HG03521 (cell line): ENCODE measurements around the gene CPA5.

Experiments
- ATAC-seq: cut with Tn5 transposase; IDR thresholded peaks from one replicate; pipeline ENCODE4 v1.9.1; 2021; ENCODE audit warnings: mild to moderate bottlenecking, moderate library complexity; ENCODE audit not compliant: unreplicated experiment

CPA5 gene

DNA sequence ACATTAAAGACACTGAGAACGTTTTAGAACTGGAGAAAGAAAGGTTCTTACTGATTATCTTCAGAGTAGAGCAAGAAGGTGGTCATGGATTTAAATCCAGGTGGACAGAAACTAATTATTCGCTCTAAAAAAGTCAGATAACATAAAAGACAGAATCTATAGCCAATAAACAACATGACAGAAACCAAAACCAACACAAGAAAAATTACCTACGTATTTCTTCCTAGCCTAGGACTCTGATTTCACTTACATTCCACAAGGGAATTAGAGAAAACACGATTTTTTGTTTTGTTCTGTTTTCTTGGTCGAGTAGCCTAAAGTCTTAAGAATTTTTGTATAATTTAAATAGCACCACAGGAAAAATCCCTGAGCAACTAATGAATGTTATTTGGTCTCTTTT is 50.8 kb downstream of the CPA5 start:
- no peak for ATAC-seq

DNA sequence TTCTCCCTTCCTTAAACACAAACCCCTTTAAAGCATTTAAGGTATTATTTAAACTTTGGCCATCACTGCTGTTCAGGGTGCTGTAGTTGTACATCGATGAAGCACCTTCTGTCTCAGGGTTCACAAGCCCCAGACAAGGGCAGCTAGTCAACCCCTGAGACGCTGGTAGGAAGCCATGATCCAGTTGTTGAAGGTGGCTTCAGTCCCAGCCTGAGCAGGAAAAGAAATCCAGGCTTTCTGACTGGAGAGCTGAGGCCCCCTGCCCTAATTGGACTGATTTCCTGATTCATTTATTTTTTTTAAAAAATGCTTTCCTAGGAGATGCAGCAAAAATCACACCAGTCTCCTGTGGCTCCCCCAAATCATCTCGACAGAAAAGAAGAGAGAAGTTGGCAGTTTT is 51.5 kb downstream of the CPA5 start:
- ATAC-seq, result no peak

DNA sequence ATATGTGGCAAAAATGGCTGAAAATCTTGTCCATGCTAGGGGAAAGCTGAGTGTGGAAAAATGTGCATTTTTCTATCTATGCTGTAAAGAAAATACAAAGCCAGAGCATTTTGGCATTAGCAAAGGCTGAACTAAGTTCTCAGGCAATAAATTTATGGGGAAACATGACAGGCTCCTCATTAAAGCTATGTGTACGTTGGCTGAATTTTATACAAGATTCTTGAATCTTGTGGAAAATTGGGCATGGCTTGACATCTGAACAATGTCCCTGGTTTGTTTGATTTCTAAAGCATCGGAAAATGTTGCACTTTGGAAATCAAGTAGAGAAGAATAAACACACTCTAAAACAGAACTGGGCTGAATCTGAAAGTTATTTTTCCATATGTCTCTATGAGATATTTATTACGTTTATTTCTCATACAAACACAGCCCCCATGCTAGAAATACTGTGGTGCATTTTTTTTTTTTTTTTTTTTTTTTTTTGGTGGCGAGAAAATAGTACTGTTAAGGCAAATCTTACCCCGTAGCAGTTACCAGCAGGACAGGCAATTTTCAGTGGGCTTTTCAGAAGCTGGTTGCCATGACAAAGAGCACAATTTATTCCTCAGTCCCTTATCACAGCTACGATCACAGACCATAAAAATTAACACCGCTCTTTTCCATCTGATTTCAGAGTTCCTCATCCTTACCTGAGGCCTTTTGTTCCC is 52.6 kb downstream of the CPA5 start:
- no peak for ATAC-seq

DNA sequence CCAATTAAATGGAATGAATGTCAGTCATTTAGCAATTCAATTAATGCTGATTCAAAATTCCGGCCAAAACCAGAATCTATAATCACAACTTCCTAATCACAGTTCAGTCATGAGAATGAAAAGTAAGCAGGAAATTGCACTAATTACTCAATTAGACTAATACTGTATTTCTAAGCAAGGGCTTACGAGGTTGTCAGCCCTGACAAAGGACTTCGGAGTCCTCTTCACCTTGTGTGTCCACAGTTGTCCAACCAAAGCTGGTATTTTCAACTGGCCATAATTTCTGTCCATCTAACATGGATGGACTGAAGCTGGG is 53.1 kb downstream of the CPA5 start:
- no peak for ATAC-seq

GRCh38 chr7:130398526-130399090 is 54.0 kb downstream of the CPA5 start:
- no peak for ATAC-seq

- ATAC-seq, result no peak
Observed at GRCh38 chr7:130400120-130400572, 55.5 kb downstream of the CPA5 start.

GRCh38 chr7:130401101-130401500 is 56.5 kb downstream of the CPA5 start:
- ATAC-seq, result no peak

GRCh38 chr7:130401578-130401977 is 57.0 kb downstream of the CPA5 start:
- ATAC-seq, result no peak

- ATAC-seq, result no peak
Observed at GRCh38 chr7:130405003-130405402, 60.4 kb downstream of the CPA5 start.

DNA sequence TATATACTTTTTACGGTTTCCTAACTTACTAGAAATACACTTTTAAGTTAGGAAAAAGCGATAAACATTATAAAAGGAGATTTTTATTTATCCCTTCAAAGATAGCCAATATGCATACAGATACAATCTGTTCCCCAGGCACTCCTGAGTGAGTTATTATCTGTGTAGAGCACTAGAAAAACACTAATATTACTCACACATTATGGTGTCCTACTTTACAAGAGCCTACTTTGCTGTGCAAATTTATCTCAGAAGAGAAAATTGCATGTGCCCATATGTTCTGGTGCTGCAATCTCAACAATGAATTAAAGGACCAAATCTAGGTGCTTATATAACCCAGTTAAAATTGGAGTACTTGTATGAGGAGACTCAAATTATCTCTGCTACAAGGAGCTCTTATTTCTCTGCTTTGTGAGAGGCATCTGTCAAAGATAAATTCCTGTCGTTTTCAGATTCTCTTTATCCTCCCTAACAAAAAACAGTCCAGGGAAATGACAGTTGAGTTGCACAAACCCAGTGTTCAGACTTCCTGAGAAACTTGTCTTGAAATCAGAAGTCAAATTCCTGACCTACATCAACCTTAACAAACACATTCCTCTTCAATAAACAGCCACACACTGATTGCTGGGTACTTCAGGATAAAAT is 64.6 kb downstream of the CPA5 start:
- no peak for ATAC-seq

DNA sequence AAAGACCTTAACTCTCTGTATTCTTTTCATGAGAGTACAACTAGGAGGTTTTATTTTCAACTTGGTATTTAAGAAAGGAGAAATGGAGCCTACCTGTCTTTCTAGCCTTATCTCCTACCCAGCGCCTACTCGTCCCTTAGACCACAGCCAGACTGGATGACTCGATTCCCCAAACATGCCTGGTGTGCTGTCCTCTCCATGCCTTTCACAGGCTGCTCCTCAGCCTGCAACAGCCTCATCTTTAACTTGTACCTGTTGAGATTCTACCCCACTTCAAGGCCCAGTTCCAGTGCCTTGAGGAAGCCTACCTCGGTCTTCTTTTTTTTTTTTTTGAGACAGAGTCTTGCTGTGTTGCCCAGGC is 65.1 kb downstream of the CPA5 start:
- ATAC-seq, result no peak

- ATAC-seq, result no peak
Observed at GRCh38 chr7:130410868-130411541, 66.4 kb downstream of the CPA5 start.

- ATAC-seq, result no peak
Observed at GRCh38 chr7:130413201-130413600, 68.6 kb downstream of the CPA5 start.

DNA sequence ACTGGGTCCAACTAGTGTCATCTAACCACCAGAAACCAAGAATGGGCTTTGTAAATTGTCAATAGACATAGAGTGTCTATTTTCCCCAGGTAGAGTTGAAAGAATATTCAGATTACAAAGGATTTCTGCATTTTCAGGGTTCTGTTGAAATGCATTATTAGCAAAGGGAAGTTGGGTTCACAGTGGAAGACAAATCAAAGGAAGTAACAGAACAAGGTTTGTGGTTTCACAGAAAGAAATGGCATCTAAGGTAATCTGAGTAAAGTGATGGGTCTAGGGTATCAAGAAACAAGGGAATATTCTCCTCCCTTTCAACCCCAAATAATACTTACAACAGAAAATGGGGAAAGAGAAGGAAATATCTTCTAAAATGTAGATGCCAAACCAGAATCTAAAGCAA is 70.4 kb downstream of the CPA5 start:
- ATAC-seq, result no peak

GRCh38 chr7:130417213-130417612 is 72.6 kb downstream of the CPA5 start:
- ATAC-seq, result no peak

DNA sequence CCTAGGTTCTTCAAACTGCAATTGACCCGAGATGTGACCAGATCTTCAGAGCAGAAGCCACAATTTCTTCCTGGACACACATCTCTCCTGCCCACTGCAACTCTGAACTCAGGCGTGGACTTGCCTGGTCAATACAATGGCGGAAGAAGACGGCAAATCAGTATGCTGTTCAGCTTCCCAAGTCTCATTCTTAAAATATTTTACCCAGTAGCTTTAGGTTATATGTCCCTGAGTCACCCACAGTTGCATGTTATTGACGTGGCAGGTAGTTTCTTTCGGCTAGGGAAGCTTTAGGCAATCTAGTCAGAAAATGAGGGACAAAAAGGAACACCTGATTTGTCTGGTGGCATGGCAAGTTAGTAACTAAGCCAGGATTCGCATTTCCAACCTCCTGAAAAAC is 73.7 kb downstream of the CPA5 start:
- ATAC-seq, result no peak
